ENCODE results near the gene SYTL2. TPM values are rescaled to one million over a fixed set of nuclear protein-coding genes. Genes with fewer than 3 reads are reported as not detected.

The SYTL2 gene
- total RNA-seq, 1 experiment from 2014 or later, result 5.2 TPM

DNA sequence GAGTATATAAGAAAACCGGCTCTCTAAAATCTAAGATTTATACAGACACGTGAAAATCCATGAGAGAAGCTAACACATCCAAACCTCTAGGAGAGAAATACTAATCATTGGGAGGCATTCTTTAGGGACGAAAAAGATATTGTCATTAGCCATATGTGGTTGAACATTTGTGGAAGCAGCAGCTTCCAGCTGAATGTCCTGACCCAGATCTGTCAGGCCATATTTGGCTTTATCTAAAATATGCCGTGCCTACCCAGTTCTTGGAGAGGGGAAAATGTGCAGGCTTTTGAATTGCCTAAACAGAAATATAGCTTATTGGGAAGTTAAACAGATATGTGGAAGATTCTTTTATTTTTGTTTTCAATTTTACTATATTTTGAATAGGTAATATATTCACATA, 131.4 kb downstream of the SYTL2 start:
- H3K9ac ChIP-seq (ENCODE audit: extremely low read depth, insufficient read length, low read length), result no peak overlapping the region

More for the DNA sequence above, 131.4 kb downstream of the SYTL2 start:
- H3K36me3 Mint-ChIP-seq (ENCODE audit: insufficient read depth in 1 of 3, low read depth in 3 of 3), result no peaks in the 10 kb centered on the region
- H4K5ac ChIP-seq (ENCODE audit: insufficient read length, low read depth, low read length), result no peak overlapping the region
- no peaks in the 10 kb centered on the region for H3K23me2 ChIP-seq (ENCODE audit: insufficient read length, low read depth, low read length, poor library complexity, severe bottlenecking)
- H3K4me3 Mint-ChIP-seq, result no peak overlapping the region
- no peak overlapping the region for H3K4ac ChIP-seq (ENCODE audit: low read depth, low read length)
- H3K14ac ChIP-seq (ENCODE audit: insufficient read depth, low read length), result no peak overlapping the region
- no peaks in the 10 kb centered on the region for H3K9me3 ChIP-seq (ENCODE audit: control insufficient read depth, low read depth, low read length)
- H4K8ac ChIP-seq (replicated peaks; ENCODE audit: insufficient read length, low read depth, low read length), result no peak overlapping the region
- no peak overlapping the region for H3K56ac ChIP-seq (ENCODE audit: insufficient read length, low read depth, low read length)
- peaks cover 8% of the 10 kb centered on the region for H3K4me1 ChIP-seq (ENCODE audit: insufficient read depth, low read length)
- TF ChIP-seq, protein P1, sequence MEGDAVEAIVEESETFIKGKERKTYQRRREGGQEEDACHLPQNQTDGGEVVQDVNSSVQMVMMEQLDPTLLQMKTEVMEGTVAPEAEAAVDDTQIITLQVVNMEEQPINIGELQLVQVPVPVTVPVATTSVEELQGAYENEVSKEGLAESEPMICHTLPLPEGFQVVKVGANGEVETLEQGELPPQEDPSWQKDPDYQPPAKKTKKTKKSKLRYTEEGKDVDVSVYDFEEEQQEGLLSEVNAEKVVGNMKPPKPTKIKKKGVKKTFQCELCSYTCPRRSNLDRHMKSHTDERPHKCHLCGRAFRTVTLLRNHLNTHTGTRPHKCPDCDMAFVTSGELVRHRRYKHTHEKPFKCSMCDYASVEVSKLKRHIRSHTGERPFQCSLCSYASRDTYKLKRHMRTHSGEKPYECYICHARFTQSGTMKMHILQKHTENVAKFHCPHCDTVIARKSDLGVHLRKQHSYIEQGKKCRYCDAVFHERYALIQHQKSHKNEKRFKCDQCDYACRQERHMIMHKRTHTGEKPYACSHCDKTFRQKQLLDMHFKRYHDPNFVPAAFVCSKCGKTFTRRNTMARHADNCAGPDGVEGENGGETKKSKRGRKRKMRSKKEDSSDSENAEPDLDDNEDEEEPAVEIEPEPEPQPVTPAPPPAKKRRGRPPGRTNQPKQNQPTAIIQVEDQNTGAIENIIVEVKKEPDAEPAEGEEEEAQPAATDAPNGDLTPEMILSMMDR (conservative IDR thresholded peaks at IDR 0.05), result no peak
- H3K27ac Mint-ChIP-seq, result no peak overlapping the region
- H4K91ac ChIP-seq (ENCODE audit: insufficient read length, low read depth, low read length), result no peak overlapping the region
- H2BK12ac ChIP-seq (ENCODE audit: insufficient read length, low read depth, low read length), result no peak overlapping the region
- H2AK5ac ChIP-seq (ENCODE audit: insufficient read length, low read length), result no peak overlapping the region
- no peak overlapping the region for H3K23ac ChIP-seq (ENCODE audit: insufficient read length, low read depth, low read length)
- H2AFZ ChIP-seq (ENCODE audit: low read length), result no peak overlapping the region
- no peak overlapping the region for H2BK20ac ChIP-seq (ENCODE audit: low read depth, low read length, poor library complexity, severe bottlenecking)
- H3K4me1 Mint-ChIP-seq, result peaks cover 10 to 23% of the 10 kb centered on the region in 2 experiments
- no peak overlapping the region for H2BK120ac ChIP-seq (ENCODE audit: low read depth, low read length, poor library complexity, severe bottlenecking)
- peaks cover 0 to 2% of the 10 kb centered on the region in 2 experiments; a peak in 3 of 5 replicates for H3K9me3 Mint-ChIP-seq
- no peaks in the 10 kb centered on the region for H3K79me2 ChIP-seq (ENCODE audit: insufficient read depth, low read length)
- no CpG with 5 or more reads among the region's 4 CpGs for WGBS (ENCODE audit: extremely low coverage, insufficient read length, low lambda C conversion rate)
- peaks cover 15% of the 10 kb centered on the region for H3K27me3 Mint-ChIP-seq (ENCODE audit: low read depth)
- no peaks in the 10 kb centered on the region for H3K79me1 ChIP-seq (ENCODE audit: insufficient read depth, low read depth, low read length, poor library complexity, severe bottlenecking)
- no peak overlapping the region for H2BK5ac ChIP-seq (ENCODE audit: insufficient read length, low read length)
- H3K18ac ChIP-seq (ENCODE audit: insufficient read length, low read depth, low read length), result no peak overlapping the region
- H4K20me1 ChIP-seq (ENCODE audit: control insufficient read depth, insufficient read depth, insufficient read length), result no peaks in the 10 kb centered on the region
- no peak overlapping the region for H2BK15ac ChIP-seq (ENCODE audit: low read depth, low read length)
- H3T11ph ChIP-seq (ENCODE audit: low read length), result no peak overlapping the region
- H3K27ac ChIP-seq (ENCODE audit: insufficient read length, low read depth, low read length), result no peak overlapping the region
- H3K4me2 ChIP-seq (ENCODE audit: insufficient read depth, insufficient read length, low read length), result no peak overlapping the region
- no peak for DNase-seq
- H3K27me3 ChIP-seq (ENCODE audit: insufficient read depth, low read length), result no peaks in the 10 kb centered on the region; the same call in 1 of the 2 replicates
